HG03439 (cell line): ENCODE measurements around the gene FAHD1.

Source experiments
- ATAC-seq: cut with Tn5 transposase; IDR thresholded peaks from one replicate; pipeline ENCODE4 v1.9.1; 2021; ENCODE audit warnings: mild to moderate bottlenecking, moderate library complexity; ENCODE audit not compliant: unreplicated experiment

FAHD1 gene

DNA sequence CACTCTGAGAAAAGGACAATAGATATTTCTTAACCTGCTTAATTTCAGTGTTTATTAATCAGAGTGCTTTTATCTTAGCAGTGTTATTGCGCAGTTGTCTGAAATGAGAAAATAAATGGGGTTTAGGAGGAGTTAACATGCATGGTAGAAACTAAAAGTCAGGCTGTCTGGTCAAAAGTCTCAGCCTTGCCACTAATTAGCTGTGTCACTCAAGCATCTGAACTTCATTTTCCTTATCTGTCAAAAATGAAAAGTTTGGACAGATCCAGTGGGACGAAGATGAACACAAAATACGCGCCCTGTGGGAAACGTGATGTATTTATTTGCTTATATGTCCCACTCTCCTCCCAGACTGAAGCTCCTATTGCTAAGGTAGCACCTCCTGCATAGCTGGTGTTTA is 51.2 kb downstream of the FAHD1 start:
- no peak for ATAC-seq
